ENCODE measurements around the gene ZBTB20.

DNA sequence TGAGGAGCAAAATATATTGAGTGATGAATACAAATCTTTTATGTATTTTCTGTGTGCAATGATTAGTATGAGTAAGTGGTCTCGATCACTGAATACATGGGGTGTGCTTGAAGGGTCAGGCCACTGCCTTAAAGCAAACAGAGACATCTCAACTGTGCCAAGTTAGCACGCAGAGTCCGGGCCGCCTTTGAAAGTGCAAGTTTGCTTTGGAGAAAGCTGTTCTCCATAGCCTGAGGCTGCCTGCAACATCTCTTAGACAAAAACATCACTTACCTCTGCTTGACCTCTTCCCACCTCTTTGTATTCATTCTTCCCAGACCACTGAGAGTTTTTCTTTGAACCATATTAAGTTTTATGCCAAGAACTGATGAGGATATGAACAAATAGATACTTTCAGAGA is 267.0 kb downstream of the ZBTB20 start:
- TF ChIP-seq CBX3 (IDR thresholded peaks at IDR 0.05; ENCODE audit: borderline replicate concordance, low read depth) (no peak), POLR2AphosphoS5 (IDR thresholded peaks at IDR 0.05; ENCODE audit: low read length) (no peak), KDM1A (IDR thresholded peaks at IDR 0.05; ENCODE audit: borderline replicate concordance) (no peak), USF2 (IDR thresholded peaks at IDR 0.05; ENCODE audit: borderline replicate concordance, low read depth, low read length) (no peak), SIN3A (IDR thresholded peaks at IDR 0.05; ENCODE audit: low read depth, low read length) (no peak), RFX5 (IDR thresholded peaks at IDR 0.05; ENCODE audit: low read depth, low read length) (no peak), MAX (IDR thresholded peaks at IDR 0.05; ENCODE audit: low read depth, low read length) (no peak)
- TF ChIP-seq, protein P1, sequence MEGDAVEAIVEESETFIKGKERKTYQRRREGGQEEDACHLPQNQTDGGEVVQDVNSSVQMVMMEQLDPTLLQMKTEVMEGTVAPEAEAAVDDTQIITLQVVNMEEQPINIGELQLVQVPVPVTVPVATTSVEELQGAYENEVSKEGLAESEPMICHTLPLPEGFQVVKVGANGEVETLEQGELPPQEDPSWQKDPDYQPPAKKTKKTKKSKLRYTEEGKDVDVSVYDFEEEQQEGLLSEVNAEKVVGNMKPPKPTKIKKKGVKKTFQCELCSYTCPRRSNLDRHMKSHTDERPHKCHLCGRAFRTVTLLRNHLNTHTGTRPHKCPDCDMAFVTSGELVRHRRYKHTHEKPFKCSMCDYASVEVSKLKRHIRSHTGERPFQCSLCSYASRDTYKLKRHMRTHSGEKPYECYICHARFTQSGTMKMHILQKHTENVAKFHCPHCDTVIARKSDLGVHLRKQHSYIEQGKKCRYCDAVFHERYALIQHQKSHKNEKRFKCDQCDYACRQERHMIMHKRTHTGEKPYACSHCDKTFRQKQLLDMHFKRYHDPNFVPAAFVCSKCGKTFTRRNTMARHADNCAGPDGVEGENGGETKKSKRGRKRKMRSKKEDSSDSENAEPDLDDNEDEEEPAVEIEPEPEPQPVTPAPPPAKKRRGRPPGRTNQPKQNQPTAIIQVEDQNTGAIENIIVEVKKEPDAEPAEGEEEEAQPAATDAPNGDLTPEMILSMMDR (IDR thresholded peaks at IDR 0.05 in 2 of 3, conservative IDR thresholded peaks at IDR 0.05 in 1 of 3; ENCODE audit: control insufficient read depth in 2 of 3, extremely low read depth in 1 of 3, insufficient read depth in 1 of 3, low read depth in 3 of 3, low read length in 3 of 3), result no peak
